Measurements from ENCODE around the gene SPARC.
"Not testable (repeated sequence)": the region's sequence is repeated elsewhere in the genome, so short reads cannot be mapped to it uniquely, and the experiment has no call there.

SPARC gene

GRCh38 chr5:151700820-151701219 lies 14.1 kb upstream of the SPARC start:
- DNase-seq (ENCODE audit: low read depth) = no peak

GRCh38 chr5:151700296-151700695 lies 13.6 kb upstream of the SPARC start:
- no peak for DNase-seq (ENCODE audit: low read depth)

- peak; percentile 100 for DNase-seq (ENCODE audit: low read depth)
Observed at GRCh38 chr5:151699071-151699901, 12.6 kb upstream of the SPARC start.

GRCh38 chr5:151698081-151698480 lies 11.4 kb upstream of the SPARC start:
- not testable (repeated sequence) for DNase-seq (ENCODE audit: low read depth)

- peak; percentile 33 for DNase-seq (ENCODE audit: low read depth)
Observed at GRCh38 chr5:151697452-151697851, 10.7 kb upstream of the SPARC start.

- DNase-seq (ENCODE audit: low read depth) = peak; percentile 100
Observed at GRCh38 chr5:151696470-151697061, 9.9 kb upstream of the SPARC start.

- DNase-seq (ENCODE audit: low read depth) = peak; percentile 24
Observed at GRCh38 chr5:151695464-151695863, 8.7 kb upstream of the SPARC start.

GRCh38 chr5:151694035-151694485 lies 7.3 kb upstream of the SPARC start:
- peak; percentile 9 for DNase-seq (ENCODE audit: low read depth)

- DNase-seq (ENCODE audit: low read depth) = peak; percentile 68
Observed at GRCh38 chr5:151692312-151692711, 5.6 kb upstream of the SPARC start.

GRCh38 chr5:151691706-151692105 lies 5.0 kb upstream of the SPARC start:
- DNase-seq (ENCODE audit: low read depth) = peak; percentile 65

GRCh38 chr5:151689591-151689990 lies 2.9 kb upstream of the SPARC start:
- not testable (repeated sequence) for DNase-seq (ENCODE audit: low read depth)

GRCh38 chr5:151688436-151688835 lies 1.7 kb upstream of the SPARC start:
- no peak for DNase-seq (ENCODE audit: low read depth)

- DNase-seq (ENCODE audit: low read depth) = peak; percentile 62
Observed at GRCh38 chr5:151685749-151686673, 704 bp downstream of the SPARC start.

- peak; percentile 99 for DNase-seq (ENCODE audit: low read depth)
Observed at GRCh38 chr5:151684690-151685361, 1.9 kb downstream of the SPARC start.

GRCh38 chr5:151683986-151684588 lies 2.6 kb downstream of the SPARC start:
- peak; percentile 26 for DNase-seq (ENCODE audit: low read depth)

GRCh38 chr5:151683444-151683843 lies 3.3 kb downstream of the SPARC start:
- DNase-seq (ENCODE audit: low read depth) = peak; percentile 13

GRCh38 chr5:151682751-151683331 lies 3.9 kb downstream of the SPARC start:
- DNase-seq (ENCODE audit: low read depth) = peak; percentile 67

GRCh38 chr5:151682240-151682639 lies 4.5 kb downstream of the SPARC start:
- peak; percentile 81 for DNase-seq (ENCODE audit: low read depth)

GRCh38 chr5:151680944-151681427 lies 5.7 kb downstream of the SPARC start:
- peak; percentile 53 for DNase-seq (ENCODE audit: low read depth)

GRCh38 chr5:151680156-151680505 lies 6.6 kb downstream of the SPARC start:
- DNase-seq (ENCODE audit: low read depth) = peak; percentile 60
